SK-N-SH (cell line): ENCODE results near the gene ZCCHC14.

ENCODE experiments used
- EP300 ChIP-seq, 2 experiments: IDR thresholded peaks; 2 replicates each; pipeline versions ENCODE4 v1.4.0 to v1.6.1; 2012; ENCODE audit warnings: borderline replicate concordance in 1 of 2, low read depth in 1 of 2, low read length in 1 of 2
- EZH2phosphoT487 ChIP-seq: fragments of 200-600 bp; sonication (generic); IDR thresholded peaks from 2 replicates; pipeline ENCODE4 v1.6.1; 2017; ENCODE audit warnings: low read depth, mixed run types, mild to moderate bottlenecking, antibody characterized with exemption, moderate library complexity, borderline replicate concordance
- FOXJ3 ChIP-seq: sonication (generic); formaldehyde crosslinking; IDR thresholded peaks from 2 replicates; pipeline ENCODE4 v1.5.1; 2020; ENCODE audit warnings: mild to moderate bottlenecking, missing genetic modification reagents
- MXI1 ChIP-seq: IDR thresholded peaks from 2 replicates; pipeline ENCODE4 v1.6.1; 2012; ENCODE audit warnings: mild to moderate bottlenecking, low read depth, low read length, improper control_type of control experiment
- POLR2AphosphoS5 ChIP-seq: IDR thresholded peaks from 2 replicates; pipeline ENCODE4 v1.6.1; 2012; ENCODE audit warnings: low read depth, low read length
- RCOR1 ChIP-seq: fragments of 150-350 bp; IDR thresholded peaks from 2 replicates; pipeline ENCODE4 v1.6.1; 2017; ENCODE audit warnings: antibody characterized with exemption, low read length
- TEAD4 ChIP-seq: IDR thresholded peaks from 2 replicates; pipeline ENCODE4 v1.4.0; 2012; ENCODE audit warnings: mild to moderate bottlenecking, borderline replicate concordance; ENCODE audit not compliant: insufficient read depth
- TF ChIP-seq, protein P1 (sequence below): fragments of 200-600 bp; sonication (generic); IDR thresholded peaks from 2 replicates; pipeline ENCODE4 v1.6.1; 2017; ENCODE audit warnings: antibody characterized with exemption, mild to moderate bottlenecking, moderate library complexity

GRCh38 chr16:87415441-87415840 lies 77.4 kb downstream of the ZCCHC14 start:
- TF ChIP-seq, protein P1, sequence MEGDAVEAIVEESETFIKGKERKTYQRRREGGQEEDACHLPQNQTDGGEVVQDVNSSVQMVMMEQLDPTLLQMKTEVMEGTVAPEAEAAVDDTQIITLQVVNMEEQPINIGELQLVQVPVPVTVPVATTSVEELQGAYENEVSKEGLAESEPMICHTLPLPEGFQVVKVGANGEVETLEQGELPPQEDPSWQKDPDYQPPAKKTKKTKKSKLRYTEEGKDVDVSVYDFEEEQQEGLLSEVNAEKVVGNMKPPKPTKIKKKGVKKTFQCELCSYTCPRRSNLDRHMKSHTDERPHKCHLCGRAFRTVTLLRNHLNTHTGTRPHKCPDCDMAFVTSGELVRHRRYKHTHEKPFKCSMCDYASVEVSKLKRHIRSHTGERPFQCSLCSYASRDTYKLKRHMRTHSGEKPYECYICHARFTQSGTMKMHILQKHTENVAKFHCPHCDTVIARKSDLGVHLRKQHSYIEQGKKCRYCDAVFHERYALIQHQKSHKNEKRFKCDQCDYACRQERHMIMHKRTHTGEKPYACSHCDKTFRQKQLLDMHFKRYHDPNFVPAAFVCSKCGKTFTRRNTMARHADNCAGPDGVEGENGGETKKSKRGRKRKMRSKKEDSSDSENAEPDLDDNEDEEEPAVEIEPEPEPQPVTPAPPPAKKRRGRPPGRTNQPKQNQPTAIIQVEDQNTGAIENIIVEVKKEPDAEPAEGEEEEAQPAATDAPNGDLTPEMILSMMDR, result no peak
- TF ChIP-seq EP300 (IDR thresholded peaks at IDR 0.05; ENCODE audit: borderline replicate concordance in 1 of 2, low read depth in 1 of 2, low read length in 1 of 2), result no peak
- no peak for TF ChIP-seq RCOR1
- no peak for TF ChIP-seq FOXJ3 (CRISPR knock-in tag)
- TF ChIP-seq TEAD4, result no peak
- TF ChIP-seq EZH2phosphoT487, result no peak
- TF ChIP-seq MXI1, result no peak
- no peak for TF ChIP-seq POLR2AphosphoS5
